H1 (cell line): Measurements from ENCODE around the gene MLN. TPM values are rescaled to one million over a fixed set of nuclear protein-coding genes. Genes with fewer than 3 reads are reported as not detected.

ENCODE experiments used
- CTCF ChIA-PET: fragments of 300-600 bp; sonication (Branson Sonifier 250); formaldehyde crosslinking; loops from one replicate; lab custom pipeline; 2021; ENCODE audit not compliant: partially characterized antibody; lab: Charles Lee
- POLR2A ChIA-PET: fragments of 300-600 bp; sonication (Branson Sonifier 250); formaldehyde crosslinking; loops from one replicate; lab custom pipeline; 2021; ENCODE audit warnings: inconsistent platforms; ENCODE audit not compliant: partially characterized antibody; lab: Charles Lee
- DNase-seq, 2 experiments: peaks; one replicate each; pipeline versions ENCODE4 v3.0.0 to v3.0.0-alpha.2; 2010 to 2022; ENCODE audit warnings: low spot score in 2 of 2, low read depth in 1 of 2, mixed read lengths in 1 of 2
- FAIRE-seq: peaks from 2 replicates; lab custom pipeline; 2011; peaks lifted over from hg19 to GRCh38; lab: Jason Lieb, UNC
- H2AFZ ChIP-seq: 2 replicates; pipeline ENCODE4 v1.8.1; 2012; ENCODE audit warnings: low read length, inconsistent platforms
- H2AK5ac ChIP-seq: 2 replicates; pipeline ENCODE4 v1.6.1; 2013; ENCODE audit warnings: low read depth, low read length
- H2BK120ac ChIP-seq: replicated peaks from 2 replicates; pipeline ENCODE3; 2013; ENCODE audit warnings: low read depth, low read length, inconsistent platforms
- H2BK12ac ChIP-seq: 2 replicates; pipeline ENCODE4 v1.6.1; 2013; ENCODE audit warnings: low read depth, low read length
- H2BK15ac ChIP-seq: 2 replicates; pipeline ENCODE4 v1.6.1; 2013; ENCODE audit warnings: low read length
- H2BK20ac ChIP-seq: 2 replicates; pipeline ENCODE4 v1.6.1; 2013; ENCODE audit warnings: low read length
- H2BK5ac ChIP-seq: 2 replicates; pipeline ENCODE4 v1.6.1; 2013; ENCODE audit warnings: low read depth, low read length
- H3K14ac ChIP-seq: 2 replicates; pipeline ENCODE4 v1.6.1; 2013; ENCODE audit warnings: inconsistent platforms; ENCODE audit not compliant: insufficient read length
- H3K18ac ChIP-seq: 2 replicates; pipeline ENCODE4 v1.6.1; 2013; ENCODE audit warnings: low read length; ENCODE audit errors: extremely low read depth
- H3K23ac ChIP-seq: 2 replicates; pipeline ENCODE4 v1.6.1; 2013; ENCODE audit warnings: inconsistent platforms; ENCODE audit not compliant: insufficient read length
- H3K23me2 ChIP-seq: 2 replicates; pipeline ENCODE4 v1.6.1; 2013; ENCODE audit warnings: low read depth, low read length
- H3K27ac ChIP-seq: 2 replicates; pipeline ENCODE4 v1.6.1; 2011; ENCODE audit warnings: low read depth, low read length, inconsistent platforms
- H3K27me3 ChIP-seq, 4 experiments: replicated peaks in 1 of 4; 1 replicate in 1 of 4; 2 replicates in 3 of 4; pipeline versions ENCODE4 v1.6.1 to v1.8.1; 2011 to 2013; ENCODE audit warnings: low read length in 3 of 4, mild to moderate bottlenecking in 3 of 4, inconsistent platforms in 2 of 4, mixed read lengths in 2 of 4, moderate library complexity in 1 of 4; ENCODE audit not compliant: control insufficient read depth in 3 of 4, insufficient read depth in 3 of 4; ENCODE audit errors: extremely low read depth in 1 of 4
- H3K36me3 ChIP-seq, 4 experiments: 2 replicates each; pipeline versions ENCODE4 v1.6.1 to v1.8.1; 2011 to 2013; ENCODE audit warnings: mild to moderate bottlenecking in 4 of 4, low read length in 3 of 4, moderate library complexity in 2 of 4, control low read depth in 1 of 4, inconsistent platforms in 1 of 4; ENCODE audit not compliant: insufficient read depth in 4 of 4, control insufficient read depth in 2 of 4
- H3K4ac ChIP-seq: replicated peaks from 2 replicates; pipeline ENCODE3; 2013; ENCODE audit warnings: low read length, low read depth, mixed read lengths, inconsistent platforms; ENCODE audit not compliant: insufficient read length
- H3K4me1 ChIP-seq, 4 experiments: replicated peaks in 1 of 4; 1 replicate in 1 of 4; 2 replicates in 3 of 4; pipeline versions ENCODE4 v1.6.1 to v1.8.1; 2011 to 2013; ENCODE audit warnings: low read length in 3 of 4, inconsistent platforms in 2 of 4, mixed read lengths in 1 of 4; ENCODE audit not compliant: insufficient read depth in 4 of 4, control insufficient read depth in 3 of 4
- H3K4me2 ChIP-seq, 2 experiments: 2 replicates each; pipeline versions ENCODE4 v1.6.1 to v1.8.1; 2011 to 2013; ENCODE audit warnings: low read depth in 2 of 2, low read length in 2 of 2, control low read depth in 1 of 2, inconsistent platforms in 1 of 2, mild to moderate bottlenecking in 1 of 2; ENCODE audit not compliant: insufficient read depth in 1 of 2
- H3K4me3 ChIP-seq, 4 experiments: fragments of 200-600, 300-600 bp in 1 of 4; sonication (generic), shearing (Covaris generic), sonication (Bioruptor Twin) in 1 of 4; 2 replicates each; pipeline versions ENCODE4 v1.5.1 to v1.8.1; 2011 to 2016; ENCODE audit warnings: low read length in 4 of 4, low read depth in 3 of 4, control low read depth in 2 of 4, inconsistent platforms in 2 of 4, mild to moderate bottlenecking in 2 of 4, mixed read lengths in 1 of 4, moderate library complexity in 1 of 4; ENCODE audit not compliant: insufficient read depth in 2 of 4; ENCODE audit errors: extremely low read depth in 1 of 4
- H3K56ac ChIP-seq: replicated peaks from 2 replicates; pipeline ENCODE3; 2013; ENCODE audit warnings: low read depth, mild to moderate bottlenecking, mixed read lengths, low read length, inconsistent platforms; ENCODE audit not compliant: insufficient read length
- H3K79me1 ChIP-seq: 2 replicates; pipeline ENCODE4 v1.6.1; 2013; ENCODE audit warnings: low read depth, low read length, control low read depth
- H3K79me2 ChIP-seq, 2 experiments: 2 replicates each; pipeline versions ENCODE4 v1.6.1 to v1.8.1; 2012 to 2013; ENCODE audit warnings: low read length in 2 of 2, mild to moderate bottlenecking in 2 of 2, inconsistent platforms in 1 of 2; ENCODE audit not compliant: insufficient read depth in 2 of 2, control insufficient read depth in 1 of 2
- H3K9ac ChIP-seq, 4 experiments: replicated peaks in 1 of 4; 1 replicate in 1 of 4; 2 replicates in 3 of 4; pipeline versions ENCODE4 v1.6.1 to v1.8.1; 2011 to 2013; ENCODE audit warnings: low read depth in 3 of 4, low read length in 3 of 4, control low read depth in 2 of 4, mild to moderate bottlenecking in 2 of 4, moderate library complexity in 2 of 4, inconsistent platforms in 1 of 4; ENCODE audit errors: extremely low read depth in 1 of 4
- H3K9me3 ChIP-seq, 2 experiments: 2 replicates each; pipeline versions ENCODE4 v1.6.1 to v1.8.1; 2012 to 2013; ENCODE audit warnings: mild to moderate bottlenecking in 2 of 2, moderate library complexity in 2 of 2, control low read depth in 1 of 2, inconsistent platforms in 1 of 2, low read depth in 1 of 2, low read length in 1 of 2, mixed read lengths in 1 of 2; ENCODE audit not compliant: insufficient read depth in 2 of 2
- H4K20me1 ChIP-seq, 2 experiments: replicated peaks in 1 of 2; 2 replicates each; pipeline versions ENCODE3 to v1.8.1; 2011 to 2013; ENCODE audit warnings: inconsistent platforms in 2 of 2, low read length in 2 of 2, mild to moderate bottlenecking in 1 of 2; ENCODE audit not compliant: insufficient read depth in 2 of 2, control insufficient read depth in 1 of 2
- H4K5ac ChIP-seq: 2 replicates; pipeline ENCODE4 v1.6.1; 2013; ENCODE audit warnings: low read length, low read depth, mixed read lengths, inconsistent platforms; ENCODE audit not compliant: insufficient read length
- H4K8ac ChIP-seq: 2 replicates; pipeline ENCODE4 v1.8.0; 2013; ENCODE audit warnings: mild to moderate bottlenecking, moderate library complexity, low read length, inconsistent platforms; ENCODE audit not compliant: insufficient read depth; ENCODE audit errors: extremely low read depth
- H4K91ac ChIP-seq: replicated peaks from 2 replicates; pipeline ENCODE3; 2013; ENCODE audit warnings: low read length, mixed read lengths, inconsistent platforms; ENCODE audit not compliant: insufficient read length
- KDM1A ChIP-seq: fragments of 200-600, 300-600 bp; sonication (generic); IDR thresholded peaks from 2 replicates; pipeline ENCODE4 v1.7.1; 2016; ENCODE audit warnings: mild to moderate bottlenecking, low read length, borderline replicate concordance
- POLR2A ChIP-seq, 2 experiments: IDR thresholded peaks; 1 replicate in 1 of 2; 2 replicates in 1 of 2; pipeline ENCODE4 v1.6.1; 2011; ENCODE audit warnings: low read depth in 2 of 2, low read length in 2 of 2, mild to moderate bottlenecking in 2 of 2; ENCODE audit errors: control extremely low read depth in 1 of 2
- SIX5 ChIP-seq: IDR thresholded peaks from 2 replicates; pipeline ENCODE4 v1.6.1; 2011; ENCODE audit warnings: mild to moderate bottlenecking, low read depth, low read length
- SUZ12 ChIP-seq: fragments of 200-600 bp; sonication (generic); IDR thresholded peaks from 2 replicates; pipeline ENCODE4 v1.6.1; 2012; ENCODE audit warnings: mild to moderate bottlenecking, inconsistent platforms, low read length, moderate library complexity, mixed read lengths
- WGBS, 2 experiments: shearing (Covaris generic) in 1 of 2; methylation state at CpG; one replicate each; pipeline versions ENCODE4 v1.1.6 to v1.1.7; 2013 to 2015; ENCODE audit warnings: low lambda C conversion rate in 2 of 2, mixed read lengths in 2 of 2, inconsistent platforms in 1 of 2, low coverage in 1 of 2, missing lambda C conversion rate in 1 of 2; ENCODE audit not compliant: insufficient replicate concordance in 2 of 2, insufficient coverage in 1 of 2, insufficient read length in 1 of 2; ENCODE audit errors: extremely low coverage in 1 of 2, missing lambda C conversion rate in 1 of 2; 5-methylcytosine and 5-hydroxymethylcytosine counted together
- polyA plus RNA-seq, 7 experiments: library from polyadenylated mRNA; depleted of rRNA in 3 of 7; stranded (reverse) in 5 of 7; unstranded in 2 of 7; fragments of >200 nt in 5 of 7; fragments of 200-250 nt in 2 of 7; gene quantifications; 1 replicate in 5 of 7; 2 replicates in 1 of 7; 4 replicates in 1 of 7; pipeline versions ENCODE4 v1.2.1 to v1.2.3, GENCODE V29; 2011 to 2013; ENCODE audit warnings: missing spikeins in 2 of 7, mixed read lengths in 2 of 7
- total RNA-seq: library from RNA; stranded (reverse); fragmentation: NEBNext Ultra II Directional; extraction: Animal tissue kit (Norgen Biotek cat#: 25700); gene quantifications from 2 replicates; pipeline ENCODE4 v1.2.1, GENCODE V29; 2021

The MLN gene
- total and polyA plus RNA-seq, 2 of the 8 experiments (the other 6 are each of a cell fraction or from before 2014, with no cell fraction given): not detected

- Histone ChIP-seq H3K9me3 (no peaks in the 10 kb centered on the region), H4K8ac (no peak overlapping the region; the same call in 1 of the 2 replicates), H3K18ac (no peak overlapping the region; the same call in 1 of the 2 replicates), H3K9ac (no peak overlapping the region), H3K23me2 (no peaks in the 10 kb centered on the region), H3K27me3 (no peaks in the 10 kb centered on the region), H2AK5ac (no peak overlapping the region), H2BK5ac (no peak overlapping the region), H3K4me1 (peaks cover 0 to 5% (median 2%) of the 10 kb centered on the region in 4 experiments; a peak in 5 of 7 replicates), H3K56ac (no peak overlapping the region), H2AFZ (no peak overlapping the region), H3K23ac (no peak overlapping the region), H2BK20ac (no peak overlapping the region), H3K27ac (no peak overlapping the region), H3K79me1 (no peaks in the 10 kb centered on the region), H3K4me2 (no peak overlapping the region), H4K20me1 (no peaks in the 10 kb centered on the region), H3K4ac (no peak overlapping the region), H2BK120ac (no peak overlapping the region), H3K36me3 (no peaks in the 10 kb centered on the region), H2BK15ac (no peak overlapping the region), H4K5ac (no peak overlapping the region), H3K79me2 (no peaks in the 10 kb centered on the region), H3K4me3 (no peak overlapping the region), H2BK12ac (no peak overlapping the region), H4K91ac (no peak overlapping the region), H3K14ac (no peak overlapping the region)
- DNase-seq (no peak), FAIRE-seq (no peak)
- ChIA-PET CTCF (interaction anchor here (0.6 to 11.6 kb wide), 7 partner anchors 12 to 137 kb away, joined by 3 to 87 read pairs (median 4); no protein-coding TSS in a partner anchor), POLR2A (interaction anchor here (0.6 kb wide), 1 partner anchor 9 kb away, joined by 3 read pairs; no protein-coding TSS in a partner anchor)
- no peak for TF ChIP-seq KDM1A
- no peak for TF ChIP-seq SUZ12
- TF ChIP-seq POLR2A (IDR thresholded peaks at IDR 0.05; ENCODE audit: control extremely low read depth in 1 of 2, low read depth in 2 of 2, low read length in 2 of 2): no peak
- no peak for TF ChIP-seq SIX5
- 87% methylated on average over 4 of the region's 4 CpGs; no CpG with 5 or more reads in 1 of the 2 experiments for WGBS, 2 experiments
Observed at GRCh38 chr6:33853026-33853425, 49.2 kb upstream of the MLN start.
